KMS-11 (cell line): ENCODE measurements around the gene CARF.

ENCODE experiments used
- H2AFZ ChIP-seq: fragments of 200-600 bp; sonication (generic); 2 replicates; pipeline ENCODE4 v1.6.1; 2016; ENCODE audit warnings: antibody characterized with exemption, mixed run types, low read depth
- H3K27ac ChIP-seq: fragments of 200-600 bp; sonication (generic); 2 replicates; pipeline ENCODE4 v1.6.1; 2016; ENCODE audit warnings: mild to moderate bottlenecking, mixed run types
- H3K27me3 ChIP-seq: fragments of 200-600 bp; sonication (generic); 2 replicates; pipeline ENCODE4 v1.6.1; 2017; ENCODE audit warnings: mild to moderate bottlenecking, low read depth, mixed run types, moderate library complexity; ENCODE audit not compliant: insufficient read depth
- H3K36me3 ChIP-seq: fragments of 200-600 bp; sonication (generic); 2 replicates; pipeline ENCODE4 v1.6.1; 2017; ENCODE audit warnings: mild to moderate bottlenecking, mixed run types; ENCODE audit not compliant: insufficient read depth
- H3K4me1 ChIP-seq: fragments of 200-600 bp; sonication (generic); 2 replicates; pipeline ENCODE4 v1.6.1; 2016; ENCODE audit warnings: mild to moderate bottlenecking, low read depth, mixed run types; ENCODE audit not compliant: poor library complexity, severe bottlenecking
- H3K4me2 ChIP-seq: fragments of 200-600 bp; sonication (generic); 2 replicates; pipeline ENCODE4 v1.7.0; 2016; ENCODE audit warnings: mild to moderate bottlenecking, mixed run types
- H3K4me3 ChIP-seq: fragments of 200-600 bp; sonication (generic); IDR thresholded peaks from 2 replicates; pipeline ENCODE4 v1.6.1; 2017; ENCODE audit warnings: low read depth, low read length, mixed read lengths; ENCODE audit not compliant: insufficient read depth
- H3K79me2 ChIP-seq: fragments of 200-600 bp; sonication (generic); 2 replicates; pipeline ENCODE4 v1.6.1; 2016; ENCODE audit warnings: low read depth, mixed run types; ENCODE audit not compliant: insufficient read depth
- H3K9ac ChIP-seq: fragments of 200-600 bp; sonication (generic); 2 replicates; pipeline ENCODE4 v1.6.1; 2016; ENCODE audit warnings: mild to moderate bottlenecking, mixed run types
- H4K20me1 ChIP-seq: fragments of 200-600 bp; sonication (generic); 2 replicates; pipeline ENCODE4 v1.6.1; 2016; ENCODE audit warnings: mild to moderate bottlenecking, mixed run types; ENCODE audit not compliant: insufficient read depth
- TF ChIP-seq, protein P1 (sequence below): fragments of 200-600 bp; sonication (generic); conservative IDR thresholded peaks from 2 replicates; pipeline ENCODE4 v1.6.1; 2017; ENCODE audit warnings: low read depth, mild to moderate bottlenecking, antibody characterized with exemption, low read length, moderate library complexity, mixed read lengths

Gene CARF

DNA sequence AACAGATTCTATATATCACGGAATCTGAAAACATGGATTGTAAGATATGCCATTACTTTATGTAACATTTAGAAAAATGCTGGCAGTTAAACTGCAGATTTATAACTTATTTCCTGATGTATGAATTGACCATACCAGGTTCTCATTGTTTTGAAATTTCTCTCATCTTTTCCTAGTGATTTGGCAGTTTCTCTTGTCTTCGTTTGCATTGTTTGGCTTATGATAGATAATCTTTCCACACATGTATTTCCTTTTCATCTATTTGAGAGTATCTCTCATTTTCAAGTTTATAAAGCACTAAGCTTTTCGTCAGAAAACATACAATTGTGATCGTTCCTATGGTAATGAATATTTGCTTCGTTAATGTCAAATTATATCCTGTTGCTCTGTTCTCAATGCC lies 118.9 kb downstream of the CARF start:
- peaks cover 6% of the 10 kb centered on the region for H3K4me1 ChIP-seq
- TF ChIP-seq, protein P1, sequence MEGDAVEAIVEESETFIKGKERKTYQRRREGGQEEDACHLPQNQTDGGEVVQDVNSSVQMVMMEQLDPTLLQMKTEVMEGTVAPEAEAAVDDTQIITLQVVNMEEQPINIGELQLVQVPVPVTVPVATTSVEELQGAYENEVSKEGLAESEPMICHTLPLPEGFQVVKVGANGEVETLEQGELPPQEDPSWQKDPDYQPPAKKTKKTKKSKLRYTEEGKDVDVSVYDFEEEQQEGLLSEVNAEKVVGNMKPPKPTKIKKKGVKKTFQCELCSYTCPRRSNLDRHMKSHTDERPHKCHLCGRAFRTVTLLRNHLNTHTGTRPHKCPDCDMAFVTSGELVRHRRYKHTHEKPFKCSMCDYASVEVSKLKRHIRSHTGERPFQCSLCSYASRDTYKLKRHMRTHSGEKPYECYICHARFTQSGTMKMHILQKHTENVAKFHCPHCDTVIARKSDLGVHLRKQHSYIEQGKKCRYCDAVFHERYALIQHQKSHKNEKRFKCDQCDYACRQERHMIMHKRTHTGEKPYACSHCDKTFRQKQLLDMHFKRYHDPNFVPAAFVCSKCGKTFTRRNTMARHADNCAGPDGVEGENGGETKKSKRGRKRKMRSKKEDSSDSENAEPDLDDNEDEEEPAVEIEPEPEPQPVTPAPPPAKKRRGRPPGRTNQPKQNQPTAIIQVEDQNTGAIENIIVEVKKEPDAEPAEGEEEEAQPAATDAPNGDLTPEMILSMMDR = no peak

DNA sequence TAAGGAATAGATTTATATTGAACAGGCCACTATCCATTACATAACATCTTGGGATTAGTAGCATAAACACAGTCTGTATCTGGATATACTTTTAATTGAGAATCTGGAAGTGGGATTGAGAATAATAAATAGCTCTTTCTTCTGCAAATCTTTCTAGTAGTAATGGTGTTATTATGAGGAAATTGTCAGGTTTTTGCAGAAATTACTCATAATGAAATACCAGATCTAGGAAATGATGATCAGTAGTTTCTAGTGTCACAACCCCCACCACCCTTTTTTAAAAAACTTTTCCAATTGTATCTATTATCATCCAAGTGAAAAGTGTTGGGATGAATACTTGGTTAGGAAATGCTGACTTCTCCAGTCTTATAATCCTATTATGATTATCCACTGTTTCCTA lies 121.3 kb downstream of the CARF start:
- Histone ChIP-seq H3K4me2 (no peak overlapping the region), H2AFZ (no peak overlapping the region), H3K36me3 (no peaks in the 10 kb centered on the region), H3K4me1 (peaks cover 6% of the 10 kb centered on the region), H3K27me3 (no peaks in the 10 kb centered on the region), H3K27ac (no peak overlapping the region), H4K20me1 (no peaks in the 10 kb centered on the region), H3K79me2 (no peaks in the 10 kb centered on the region), H3K4me3 (no peak overlapping the region), H3K9ac (no peak overlapping the region)
- TF ChIP-seq, protein P1 = no peak

More for the DNA sequence above, 118.9 kb downstream of the CARF start:
- Histone ChIP-seq H3K79me2 (no peaks in the 10 kb centered on the region), H3K36me3 (no peaks in the 10 kb centered on the region), H3K4me3 (no peak overlapping the region), H3K9ac (no peak overlapping the region), H3K27me3 (no peaks in the 10 kb centered on the region), H4K20me1 (no peaks in the 10 kb centered on the region), H3K27ac (no peak overlapping the region), H2AFZ (no peak overlapping the region), H3K4me2 (no peak overlapping the region)

- H3K4me3 ChIP-seq = no peak overlapping the region
- no peaks in the 10 kb centered on the region for H3K79me2 ChIP-seq
- H3K9ac ChIP-seq = no peak overlapping the region
- H3K4me1 ChIP-seq = peaks cover 6% of the 10 kb centered on the region
- no peaks in the 10 kb centered on the region for H3K36me3 ChIP-seq
- no peak overlapping the region for H2AFZ ChIP-seq
- H3K4me2 ChIP-seq = no peak overlapping the region
- no peaks in the 10 kb centered on the region for H3K27me3 ChIP-seq
- TF ChIP-seq, protein P1 = no peak
- H3K27ac ChIP-seq = no peak overlapping the region
- no peaks in the 10 kb centered on the region for H4K20me1 ChIP-seq
Observed at GRCh38 chr2:203035879-203036470, 123.9 kb downstream of the CARF start.
